IMR-90 (cell line): ENCODE results near the gene SIRT2. TPM values are rescaled to one million over a fixed set of nuclear protein-coding genes. Genes with fewer than 3 reads are reported as not detected.

ENCODE experiments used
- ATAC-seq: fragments of 200-7000 bp; cut with Tn5 transposase; 2 replicates; pipeline ENCODE4 v1.9.1; 2020; ENCODE audit warnings: low read depth, mild to moderate bottlenecking, moderate library complexity
- BruUV-seq: library from RNA; stranded (reverse); fragments of 400-500 nt; replicated peaks from 2 replicates; lab custom pipeline; 2021; lab: Mats Ljungman, UMichigan
- CTCF ChIA-PET: fragments of 300-600 bp; formaldehyde crosslinking; extraction: SDS; loops from one replicate; lab custom pipeline; 2021; ENCODE audit warnings: antibody characterized with exemption; lab: Yijun Ruan, JAX
- POLR2A ChIA-PET: fragments of 300-600 bp; sonication (Branson Sonifier 250); formaldehyde crosslinking; loops from one replicate; lab custom pipeline; 2022; ENCODE audit warnings: antibody characterized with exemption; ENCODE audit not compliant: unreplicated experiment; lab: Charles Lee
- DNase-seq: peaks from one replicate; pipeline ENCODE4 v3.0.0; 2013
- H2AFZ ChIP-seq: replicated peaks from 2 replicates; pipeline ENCODE3; 2013; ENCODE audit warnings: low read length, mild to moderate bottlenecking; ENCODE audit not compliant: poor library complexity
- H2AK5ac ChIP-seq: 2 replicates; pipeline ENCODE4 v1.6.1; 2013; ENCODE audit warnings: low read depth, low read length, inconsistent platforms
- H2AK9ac ChIP-seq: replicated peaks from 2 replicates; pipeline ENCODE3; 2013; ENCODE audit warnings: mild to moderate bottlenecking, low read depth, low read length, moderate library complexity; ENCODE audit not compliant: poor library complexity
- H2BK120ac ChIP-seq: 2 replicates; pipeline ENCODE4 v1.6.1; 2013; ENCODE audit warnings: low read depth, low read length, inconsistent platforms
- H2BK15ac ChIP-seq: 3 replicates; pipeline ENCODE4 v1.6.1; 2013; ENCODE audit warnings: low read depth, low read length, inconsistent platforms
- H2BK20ac ChIP-seq: 2 replicates; pipeline ENCODE4 v1.6.1; 2013; ENCODE audit warnings: low read depth, mild to moderate bottlenecking, inconsistent platforms, low read length, moderate library complexity
- H2BK5ac ChIP-seq: 2 replicates; pipeline ENCODE4 v1.6.1; 2013; ENCODE audit warnings: mild to moderate bottlenecking, low read depth, low read length, inconsistent platforms; ENCODE audit not compliant: poor library complexity, severe bottlenecking
- H3K14ac ChIP-seq: replicated peaks from 2 replicates; pipeline ENCODE4 v1.6.1; 2013; ENCODE audit warnings: low read depth, low read length, inconsistent platforms
- H3K18ac ChIP-seq: 2 replicates; pipeline ENCODE4 v1.6.1; 2013; ENCODE audit warnings: low read depth, low read length, control low read depth
- H3K23ac ChIP-seq: 2 replicates; pipeline ENCODE4 v1.6.1; 2013; ENCODE audit warnings: low read depth, low read length, inconsistent platforms
- H3K27ac ChIP-seq: 2 replicates; pipeline ENCODE4 v1.5.1; 2013; ENCODE audit warnings: mild to moderate bottlenecking, control low read depth, low read length; ENCODE audit not compliant: insufficient read depth
- H3K27me3 ChIP-seq: 2 replicates; pipeline ENCODE4 v1.6.1; 2013; ENCODE audit warnings: low read length; ENCODE audit not compliant: control insufficient read depth, insufficient read depth
- H3K36me3 ChIP-seq: 2 replicates; pipeline ENCODE4 v1.6.1; 2013; ENCODE audit warnings: low read length, mixed read lengths; ENCODE audit not compliant: control insufficient read depth, insufficient read depth
- H3K4ac ChIP-seq: 2 replicates; pipeline ENCODE4 v1.6.1; 2013; ENCODE audit warnings: low read depth, low read length, inconsistent platforms
- H3K4me1 ChIP-seq: 2 replicates; pipeline ENCODE4 v1.6.1; 2013; ENCODE audit warnings: low read length, mixed read lengths; ENCODE audit not compliant: control insufficient read depth, insufficient read depth
- H3K4me2 ChIP-seq: 2 replicates; pipeline ENCODE4 v1.6.1; 2013; ENCODE audit warnings: low read depth, mild to moderate bottlenecking, control low read depth, low read length, moderate library complexity
- H3K4me3 ChIP-seq: 2 replicates; pipeline ENCODE4 v1.5.1; 2013; ENCODE audit warnings: low read depth, mild to moderate bottlenecking, control low read depth, low read length, moderate library complexity; ENCODE audit not compliant: insufficient read depth
- H3K56ac ChIP-seq: 2 replicates; pipeline ENCODE4 v1.6.1; 2013; ENCODE audit warnings: low read length, inconsistent platforms; ENCODE audit not compliant: insufficient read depth; ENCODE audit errors: extremely low read depth
- H3K79me1 ChIP-seq, 2 experiments: 2 replicates each; pipeline ENCODE4 v1.6.1; 2013; ENCODE audit warnings: low read length in 2 of 2, inconsistent platforms in 1 of 2, low read depth in 1 of 2
- H3K9ac ChIP-seq: 2 replicates; pipeline ENCODE4 v1.6.1; 2013; ENCODE audit warnings: low read depth, low read length, control low read depth
- H3K9me1 ChIP-seq: 2 replicates; pipeline ENCODE4 v1.6.1; 2013; ENCODE audit warnings: low read length, inconsistent platforms; ENCODE audit not compliant: insufficient read depth
- H3K9me3 ChIP-seq: 2 replicates; pipeline ENCODE4 v1.6.1; 2013; ENCODE audit warnings: low read length; ENCODE audit not compliant: control insufficient read depth, insufficient read depth
- H4K20me1 ChIP-seq: 2 replicates; pipeline ENCODE4 v1.6.1; 2013; ENCODE audit warnings: low read length, inconsistent platforms; ENCODE audit not compliant: insufficient read depth
- H4K5ac ChIP-seq: 2 replicates; pipeline ENCODE4 v1.6.1; 2013; ENCODE audit warnings: mild to moderate bottlenecking, low read depth, low read length, control low read depth
- H4K8ac ChIP-seq, 2 experiments: 2 replicates each; pipeline ENCODE4 v1.6.1; 2013; ENCODE audit warnings: low read depth in 2 of 2, low read length in 2 of 2, control low read depth in 1 of 2, inconsistent platforms in 1 of 2
- H4K91ac ChIP-seq: 2 replicates; pipeline ENCODE4 v1.6.1; 2013; ENCODE audit warnings: low read depth, low read length, inconsistent platforms; ENCODE audit not compliant: insufficient read depth
- BHLHE40 ChIP-seq: fragments of 150-350 bp; IDR thresholded peaks from 2 replicates; pipeline ENCODE4 v1.6.1; 2016; ENCODE audit warnings: mild to moderate bottlenecking, low read depth, low read length
- CEBPB ChIP-seq: IDR thresholded peaks from 2 replicates; pipeline ENCODE4 v1.6.1; 2012; ENCODE audit warnings: low read depth, low read length, improper control_type of control experiment
- CHD1 ChIP-seq: IDR thresholded peaks from 2 replicates; pipeline ENCODE4 v1.6.1; 2012; ENCODE audit warnings: low read depth, low read length, improper control_type of control experiment
- FOS ChIP-seq: fragments of 150-350 bp; IDR thresholded peaks from 2 replicates; pipeline ENCODE4 v1.6.1; 2016; ENCODE audit warnings: low read depth, low read length
- MAFK ChIP-seq: IDR thresholded peaks from 2 replicates; pipeline ENCODE4 v1.6.1; 2012; ENCODE audit warnings: low read depth, low read length, improper control_type of control experiment
- MAZ ChIP-seq: IDR thresholded peaks from 2 replicates; pipeline ENCODE4 v1.6.1; 2012; ENCODE audit warnings: low read depth, mild to moderate bottlenecking, low read length, improper control_type of control experiment, moderate library complexity, borderline replicate concordance
- MXI1 ChIP-seq: IDR thresholded peaks from 2 replicates; pipeline ENCODE4 v1.6.1; 2012; ENCODE audit warnings: low read depth, mild to moderate bottlenecking, low read length, moderate library complexity, borderline replicate concordance
- NFE2L2 ChIP-seq: fragments of 150-350 bp; IDR thresholded peaks from 2 replicates; pipeline ENCODE4 v1.6.1; 2016; ENCODE audit warnings: low read depth, mild to moderate bottlenecking, low read length
- POLR2A ChIP-seq: IDR thresholded peaks from 2 replicates; pipeline ENCODE4 v1.6.1; 2012; ENCODE audit warnings: mild to moderate bottlenecking, low read depth, low read length
- RAD21 ChIP-seq: IDR thresholded peaks from 2 replicates; pipeline ENCODE4 v1.6.1; 2012; ENCODE audit warnings: low read length, improper control_type of control experiment
- RCOR1 ChIP-seq: IDR thresholded peaks from 2 replicates; pipeline ENCODE4 v1.6.1; 2012; ENCODE audit warnings: mild to moderate bottlenecking, low read length, improper control_type of control experiment; ENCODE audit not compliant: insufficient replicate concordance
- RFX5 ChIP-seq: IDR thresholded peaks from 2 replicates; pipeline ENCODE4 v1.8.0; 2012; ENCODE audit warnings: low read depth, mild to moderate bottlenecking, low read length, moderate library complexity
- SMC3 ChIP-seq: fragments of 150-350 bp; IDR thresholded peaks from 2 replicates; pipeline ENCODE4 v1.6.1; 2016; ENCODE audit warnings: low read depth, mild to moderate bottlenecking, antibody characterized with exemption, low read length, moderate library complexity
- USF2 ChIP-seq: fragments of 150-350 bp; IDR thresholded peaks from 2 replicates; pipeline ENCODE4 v1.6.1; 2017; ENCODE audit warnings: mild to moderate bottlenecking, antibody characterized with exemption, low read length, low read depth
- WGBS, 2 experiments: methylation state at CpG; one replicate each; pipeline versions ENCODE4 v1.1.5 to v1.1.7; 2013; ENCODE audit warnings: missing lambda C conversion rate in 2 of 2; ENCODE audit not compliant: insufficient read length in 1 of 2; ENCODE audit errors: extremely low coverage in 2 of 2; 5-methylcytosine and 5-hydroxymethylcytosine counted together
- dilution Hi-C: fragments of 300-500 bp; cut with HindIII; formaldehyde crosslinking; loops from one replicate; pipeline ENCODE4 v1.14.3; 2018; ENCODE audit warnings: low sequenced_read_pairs; ENCODE audit not compliant: unreplicated experiment
- in situ Hi-C: fragments of 300-500 bp; cut with MboI; formaldehyde crosslinking; loops from 3 replicates; pipeline ENCODE4 v1.14.3; 2019; ENCODE audit warnings: low sequenced_read_pairs, inconsistent platforms, mixed read lengths
- intact Hi-C: fragments of 100-400 bp; cut with micrococcal nuclease; formaldehyde crosslinking; loops from 2 replicates; pipeline ENCODE4 v1.10.0; 2022
- polyA plus RNA-seq, 3 experiments: library from polyadenylated mRNA; depleted of rRNA; stranded (reverse); fragments of >200 nt; gene quantifications; 2 replicates each; pipeline ENCODE4 v1.2.3, GENCODE V29; 2012; ENCODE audit warnings: low replicate concordance in 1 of 3
- total RNA-seq: library from RNA; depleted of rRNA; stranded (reverse); fragments of >200 nt; gene quantifications from 2 replicates; pipeline ENCODE4 v1.2.3, GENCODE V29; 2012
- TF ChIP-seq, protein P1 (sequence below): fragments of 150-350 bp; IDR thresholded peaks from 2 replicates; pipeline ENCODE4 v1.6.1; 2016; ENCODE audit warnings: low read depth, mild to moderate bottlenecking, low read length, moderate library complexity, borderline replicate concordance
- TF ChIP-seq, protein P2 (sequence below): conservative IDR thresholded peaks from 2 replicates; pipeline ENCODE4 v1.5.1; 2012; ENCODE audit warnings: mild to moderate bottlenecking, low read depth, low read length, improper control_type of control experiment

SIRT2 gene
- total and polyA plus RNA-seq, 2 of the 4 experiments (the other 2 are of a cell fraction) = 43.0 to 50.0 TPM

- ChIA-PET POLR2A (interaction anchor here (0.5 kb wide), 1 partner anchor 41 kb away, joined by 3 read pairs; no protein-coding TSS in a partner anchor), CTCF (interaction anchor here (0.6 kb wide), 1 partner anchor 233 kb away, joined by 6 read pairs; no protein-coding TSS in a partner anchor)
- no peak overlapping the region for H3K27ac ChIP-seq
- no peak overlapping the region for H2AFZ ChIP-seq
- H4K5ac ChIP-seq = no peak overlapping the region
- H3K36me3 ChIP-seq = peaks cover 77% of the 10 kb centered on the region
- no peak overlapping the region for H3K18ac ChIP-seq
- no peaks in the 10 kb centered on the region for H3K9me3 ChIP-seq
- no peak overlapping the region for H2AK9ac ChIP-seq
- H3K14ac ChIP-seq = no peak overlapping the region
- no TSS peak for BruUV-seq
- no peak for ATAC-seq
- H4K8ac ChIP-seq = no peak overlapping the region
- H3K23ac ChIP-seq = no peak overlapping the region
- no peak overlapping the region for H2BK120ac ChIP-seq
- peaks cover 44 to 88% of the 10 kb centered on the region in 2 experiments for H3K79me1 ChIP-seq
- H3K9ac ChIP-seq = no peak overlapping the region
- H3K9me1 ChIP-seq = peaks cover 15% of the 10 kb centered on the region
- no peak overlapping the region for H4K91ac ChIP-seq
- H3K4me2 ChIP-seq = no peak overlapping the region
- intact Hi-C loops (no loop called here), in situ Hi-C loops (no loop called here), dilution Hi-C loops (no loop called here)
- H2BK15ac ChIP-seq = no peak overlapping the region
- H3K4me1 ChIP-seq = peaks cover 4% of the 10 kb centered on the region
- 92% methylated on average over 10 of the region's 11 CpGs; no CpG with 5 or more reads in 1 of the 2 experiments for WGBS, 2 experiments
- peaks cover 88% of the 10 kb centered on the region for H4K20me1 ChIP-seq
- no peak overlapping the region for H2BK5ac ChIP-seq
- H3K4ac ChIP-seq = no peak overlapping the region
- no peak for TF ChIP-seq FOS
- TF ChIP-seq BHLHE40 = no peak
- no peak for TF ChIP-seq NFE2L2
- TF ChIP-seq POLR2A = no peak
- TF ChIP-seq CHD1 = no peak
- no peak for TF ChIP-seq RCOR1
- no peak for TF ChIP-seq RAD21
- no peak for TF ChIP-seq RFX5
- TF ChIP-seq, protein P1, sequence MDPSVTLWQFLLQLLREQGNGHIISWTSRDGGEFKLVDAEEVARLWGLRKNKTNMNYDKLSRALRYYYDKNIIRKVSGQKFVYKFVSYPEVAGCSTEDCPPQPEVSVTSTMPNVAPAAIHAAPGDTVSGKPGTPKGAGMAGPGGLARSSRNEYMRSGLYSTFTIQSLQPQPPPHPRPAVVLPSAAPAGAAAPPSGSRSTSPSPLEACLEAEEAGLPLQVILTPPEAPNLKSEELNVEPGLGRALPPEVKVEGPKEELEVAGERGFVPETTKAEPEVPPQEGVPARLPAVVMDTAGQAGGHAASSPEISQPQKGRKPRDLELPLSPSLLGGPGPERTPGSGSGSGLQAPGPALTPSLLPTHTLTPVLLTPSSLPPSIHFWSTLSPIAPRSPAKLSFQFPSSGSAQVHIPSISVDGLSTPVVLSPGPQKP = no peak
- no peak for TF ChIP-seq SMC3
- TF ChIP-seq MAZ = no peak
- TF ChIP-seq MXI1 = no peak
- TF ChIP-seq USF2 = no peak
- TF ChIP-seq MAFK = no peak
- TF ChIP-seq, protein P2, sequence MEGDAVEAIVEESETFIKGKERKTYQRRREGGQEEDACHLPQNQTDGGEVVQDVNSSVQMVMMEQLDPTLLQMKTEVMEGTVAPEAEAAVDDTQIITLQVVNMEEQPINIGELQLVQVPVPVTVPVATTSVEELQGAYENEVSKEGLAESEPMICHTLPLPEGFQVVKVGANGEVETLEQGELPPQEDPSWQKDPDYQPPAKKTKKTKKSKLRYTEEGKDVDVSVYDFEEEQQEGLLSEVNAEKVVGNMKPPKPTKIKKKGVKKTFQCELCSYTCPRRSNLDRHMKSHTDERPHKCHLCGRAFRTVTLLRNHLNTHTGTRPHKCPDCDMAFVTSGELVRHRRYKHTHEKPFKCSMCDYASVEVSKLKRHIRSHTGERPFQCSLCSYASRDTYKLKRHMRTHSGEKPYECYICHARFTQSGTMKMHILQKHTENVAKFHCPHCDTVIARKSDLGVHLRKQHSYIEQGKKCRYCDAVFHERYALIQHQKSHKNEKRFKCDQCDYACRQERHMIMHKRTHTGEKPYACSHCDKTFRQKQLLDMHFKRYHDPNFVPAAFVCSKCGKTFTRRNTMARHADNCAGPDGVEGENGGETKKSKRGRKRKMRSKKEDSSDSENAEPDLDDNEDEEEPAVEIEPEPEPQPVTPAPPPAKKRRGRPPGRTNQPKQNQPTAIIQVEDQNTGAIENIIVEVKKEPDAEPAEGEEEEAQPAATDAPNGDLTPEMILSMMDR = no peak
- TF ChIP-seq CEBPB = no peak
- H3K4me3 ChIP-seq = no peak overlapping the region
- H3K56ac ChIP-seq = no peak overlapping the region
- no peak overlapping the region for H2BK20ac ChIP-seq
- no peaks in the 10 kb centered on the region for H3K27me3 ChIP-seq
- no peak for DNase-seq
- no peak overlapping the region for H2AK5ac ChIP-seq
Measured at GRCh38 chr19:38844093-38844686, 55.2 kb downstream of the SIRT2 start.
